H1 (cell line): Measurements from ENCODE around the gene DHX58. TPM values are rescaled to one million over a fixed set of nuclear protein-coding genes. Genes with fewer than 3 reads are reported as not detected.
A peak's percentile ranks its signal among the peaks of the same experiment; 100 is the strongest.

ENCODE experiments used
- CTCF ChIA-PET: fragments of 300-600 bp; sonication (Branson Sonifier 250); formaldehyde crosslinking; loops from one replicate; lab custom pipeline; 2021; ENCODE audit not compliant: partially characterized antibody; lab: Charles Lee
- POLR2A ChIA-PET: fragments of 300-600 bp; sonication (Branson Sonifier 250); formaldehyde crosslinking; loops from one replicate; lab custom pipeline; 2021; ENCODE audit warnings: inconsistent platforms; ENCODE audit not compliant: partially characterized antibody; lab: Charles Lee
- DNase-seq, 2 experiments: peaks; one replicate each; pipeline versions ENCODE4 v3.0.0 to v3.0.0-alpha.2; 2010 to 2022; ENCODE audit warnings: low spot score in 2 of 2, low read depth in 1 of 2, mixed read lengths in 1 of 2
- FAIRE-seq: peaks from 2 replicates; lab custom pipeline; 2011; peaks lifted over from hg19 to GRCh38; lab: Jason Lieb, UNC
- H2AFZ ChIP-seq: 2 replicates; pipeline ENCODE4 v1.8.1; 2012; ENCODE audit warnings: low read length, inconsistent platforms
- H2AK5ac ChIP-seq: 2 replicates; pipeline ENCODE4 v1.6.1; 2013; ENCODE audit warnings: low read depth, low read length
- H2BK120ac ChIP-seq: replicated peaks from 2 replicates; pipeline ENCODE3; 2013; ENCODE audit warnings: low read depth, low read length, inconsistent platforms
- H2BK12ac ChIP-seq: 2 replicates; pipeline ENCODE4 v1.6.1; 2013; ENCODE audit warnings: low read depth, low read length
- H2BK15ac ChIP-seq: 2 replicates; pipeline ENCODE4 v1.6.1; 2013; ENCODE audit warnings: low read length
- H2BK20ac ChIP-seq: 2 replicates; pipeline ENCODE4 v1.6.1; 2013; ENCODE audit warnings: low read length
- H2BK5ac ChIP-seq: 2 replicates; pipeline ENCODE4 v1.6.1; 2013; ENCODE audit warnings: low read depth, low read length
- H3K14ac ChIP-seq: 2 replicates; pipeline ENCODE4 v1.6.1; 2013; ENCODE audit warnings: inconsistent platforms; ENCODE audit not compliant: insufficient read length
- H3K18ac ChIP-seq: 2 replicates; pipeline ENCODE4 v1.6.1; 2013; ENCODE audit warnings: low read length; ENCODE audit errors: extremely low read depth
- H3K23ac ChIP-seq: 2 replicates; pipeline ENCODE4 v1.6.1; 2013; ENCODE audit warnings: inconsistent platforms; ENCODE audit not compliant: insufficient read length
- H3K23me2 ChIP-seq: 2 replicates; pipeline ENCODE4 v1.6.1; 2013; ENCODE audit warnings: low read depth, low read length
- H3K27ac ChIP-seq: 2 replicates; pipeline ENCODE4 v1.6.1; 2011; ENCODE audit warnings: low read depth, low read length, inconsistent platforms
- H3K27me3 ChIP-seq, 4 experiments: replicated peaks in 1 of 4; 1 replicate in 1 of 4; 2 replicates in 3 of 4; pipeline versions ENCODE4 v1.6.1 to v1.8.1; 2011 to 2013; ENCODE audit warnings: low read length in 3 of 4, mild to moderate bottlenecking in 3 of 4, inconsistent platforms in 2 of 4, mixed read lengths in 2 of 4, moderate library complexity in 1 of 4; ENCODE audit not compliant: control insufficient read depth in 3 of 4, insufficient read depth in 3 of 4; ENCODE audit errors: extremely low read depth in 1 of 4
- H3K36me3 ChIP-seq, 4 experiments: 2 replicates each; pipeline versions ENCODE4 v1.6.1 to v1.8.1; 2011 to 2013; ENCODE audit warnings: mild to moderate bottlenecking in 4 of 4, low read length in 3 of 4, moderate library complexity in 2 of 4, control low read depth in 1 of 4, inconsistent platforms in 1 of 4; ENCODE audit not compliant: insufficient read depth in 4 of 4, control insufficient read depth in 2 of 4
- H3K4ac ChIP-seq: replicated peaks from 2 replicates; pipeline ENCODE3; 2013; ENCODE audit warnings: low read length, low read depth, mixed read lengths, inconsistent platforms; ENCODE audit not compliant: insufficient read length
- H3K4me1 ChIP-seq, 4 experiments: replicated peaks in 1 of 4; 1 replicate in 1 of 4; 2 replicates in 3 of 4; pipeline versions ENCODE4 v1.6.1 to v1.8.1; 2011 to 2013; ENCODE audit warnings: low read length in 3 of 4, inconsistent platforms in 2 of 4, mixed read lengths in 1 of 4; ENCODE audit not compliant: insufficient read depth in 4 of 4, control insufficient read depth in 3 of 4
- H3K4me2 ChIP-seq, 2 experiments: 2 replicates each; pipeline versions ENCODE4 v1.6.1 to v1.8.1; 2011 to 2013; ENCODE audit warnings: low read depth in 2 of 2, low read length in 2 of 2, control low read depth in 1 of 2, inconsistent platforms in 1 of 2, mild to moderate bottlenecking in 1 of 2; ENCODE audit not compliant: insufficient read depth in 1 of 2
- H3K4me3 ChIP-seq, 4 experiments: fragments of 200-600, 300-600 bp in 1 of 4; sonication (generic), shearing (Covaris generic), sonication (Bioruptor Twin) in 1 of 4; 2 replicates each; pipeline versions ENCODE4 v1.5.1 to v1.8.1; 2011 to 2016; ENCODE audit warnings: low read length in 4 of 4, low read depth in 3 of 4, control low read depth in 2 of 4, inconsistent platforms in 2 of 4, mild to moderate bottlenecking in 2 of 4, mixed read lengths in 1 of 4, moderate library complexity in 1 of 4; ENCODE audit not compliant: insufficient read depth in 2 of 4; ENCODE audit errors: extremely low read depth in 1 of 4
- H3K56ac ChIP-seq: replicated peaks from 2 replicates; pipeline ENCODE3; 2013; ENCODE audit warnings: low read depth, mild to moderate bottlenecking, mixed read lengths, low read length, inconsistent platforms; ENCODE audit not compliant: insufficient read length
- H3K79me1 ChIP-seq: 2 replicates; pipeline ENCODE4 v1.6.1; 2013; ENCODE audit warnings: low read depth, low read length, control low read depth
- H3K79me2 ChIP-seq, 2 experiments: 2 replicates each; pipeline versions ENCODE4 v1.6.1 to v1.8.1; 2012 to 2013; ENCODE audit warnings: low read length in 2 of 2, mild to moderate bottlenecking in 2 of 2, inconsistent platforms in 1 of 2; ENCODE audit not compliant: insufficient read depth in 2 of 2, control insufficient read depth in 1 of 2
- H3K9ac ChIP-seq, 4 experiments: replicated peaks in 1 of 4; 1 replicate in 1 of 4; 2 replicates in 3 of 4; pipeline versions ENCODE4 v1.6.1 to v1.8.1; 2011 to 2013; ENCODE audit warnings: low read depth in 3 of 4, low read length in 3 of 4, control low read depth in 2 of 4, mild to moderate bottlenecking in 2 of 4, moderate library complexity in 2 of 4, inconsistent platforms in 1 of 4; ENCODE audit errors: extremely low read depth in 1 of 4
- H3K9me3 ChIP-seq, 2 experiments: 2 replicates each; pipeline versions ENCODE4 v1.6.1 to v1.8.1; 2012 to 2013; ENCODE audit warnings: mild to moderate bottlenecking in 2 of 2, moderate library complexity in 2 of 2, control low read depth in 1 of 2, inconsistent platforms in 1 of 2, low read depth in 1 of 2, low read length in 1 of 2, mixed read lengths in 1 of 2; ENCODE audit not compliant: insufficient read depth in 2 of 2
- H4K20me1 ChIP-seq, 2 experiments: replicated peaks in 1 of 2; 2 replicates each; pipeline versions ENCODE3 to v1.8.1; 2011 to 2013; ENCODE audit warnings: inconsistent platforms in 2 of 2, low read length in 2 of 2, mild to moderate bottlenecking in 1 of 2; ENCODE audit not compliant: insufficient read depth in 2 of 2, control insufficient read depth in 1 of 2
- H4K5ac ChIP-seq: 2 replicates; pipeline ENCODE4 v1.6.1; 2013; ENCODE audit warnings: low read length, low read depth, mixed read lengths, inconsistent platforms; ENCODE audit not compliant: insufficient read length
- H4K8ac ChIP-seq: 2 replicates; pipeline ENCODE4 v1.8.0; 2013; ENCODE audit warnings: mild to moderate bottlenecking, moderate library complexity, low read length, inconsistent platforms; ENCODE audit not compliant: insufficient read depth; ENCODE audit errors: extremely low read depth
- H4K91ac ChIP-seq: replicated peaks from 2 replicates; pipeline ENCODE3; 2013; ENCODE audit warnings: low read length, mixed read lengths, inconsistent platforms; ENCODE audit not compliant: insufficient read length
- CHD1 ChIP-seq: IDR thresholded peaks from 2 replicates; pipeline ENCODE4 v1.6.1; 2012; ENCODE audit warnings: low read depth, low read length, improper control_type of control experiment
- KDM4A ChIP-seq: IDR thresholded peaks from one replicate; pipeline ENCODE4 v1.7.1; 2012; ENCODE audit warnings: low read depth, mild to moderate bottlenecking, moderate library complexity, low read length, inconsistent platforms; ENCODE audit not compliant: severe bottlenecking
- SIN3A ChIP-seq, 2 experiments: IDR thresholded peaks in 1 of 2; conservative IDR thresholded peaks in 1 of 2; 2 replicates each; pipeline ENCODE4 v1.6.1; 2011 to 2012; ENCODE audit warnings: low read length in 2 of 2, improper control_type of control experiment in 1 of 2, low read depth in 1 of 2, mild to moderate bottlenecking in 1 of 2
- TCF12 ChIP-seq: IDR thresholded peaks from 2 replicates; pipeline ENCODE4 v1.6.1; 2011; ENCODE audit warnings: low read depth, mild to moderate bottlenecking, low read length
- WGBS, 2 experiments: shearing (Covaris generic) in 1 of 2; methylation state at CpG; one replicate each; pipeline versions ENCODE4 v1.1.6 to v1.1.7; 2013 to 2015; ENCODE audit warnings: low lambda C conversion rate in 2 of 2, mixed read lengths in 2 of 2, inconsistent platforms in 1 of 2, low coverage in 1 of 2, missing lambda C conversion rate in 1 of 2; ENCODE audit not compliant: insufficient replicate concordance in 2 of 2, insufficient coverage in 1 of 2, insufficient read length in 1 of 2; ENCODE audit errors: extremely low coverage in 1 of 2, missing lambda C conversion rate in 1 of 2; 5-methylcytosine and 5-hydroxymethylcytosine counted together
- polyA plus RNA-seq, 7 experiments: library from polyadenylated mRNA; depleted of rRNA in 3 of 7; stranded (reverse) in 5 of 7; unstranded in 2 of 7; fragments of >200 nt in 5 of 7; fragments of 200-250 nt in 2 of 7; gene quantifications; 1 replicate in 5 of 7; 2 replicates in 1 of 7; 4 replicates in 1 of 7; pipeline versions ENCODE4 v1.2.1 to v1.2.3, GENCODE V29; 2011 to 2013; ENCODE audit warnings: missing spikeins in 2 of 7, mixed read lengths in 2 of 7
- total RNA-seq: library from RNA; stranded (reverse); fragmentation: NEBNext Ultra II Directional; extraction: Animal tissue kit (Norgen Biotek cat#: 25700); gene quantifications from 2 replicates; pipeline ENCODE4 v1.2.1, GENCODE V29; 2021

The DHX58 gene
- total and polyA plus RNA-seq, 2 of the 8 experiments (the other 6 are each of a cell fraction or from before 2014, with no cell fraction given): 5.6 to 9.9 TPM

DNA sequence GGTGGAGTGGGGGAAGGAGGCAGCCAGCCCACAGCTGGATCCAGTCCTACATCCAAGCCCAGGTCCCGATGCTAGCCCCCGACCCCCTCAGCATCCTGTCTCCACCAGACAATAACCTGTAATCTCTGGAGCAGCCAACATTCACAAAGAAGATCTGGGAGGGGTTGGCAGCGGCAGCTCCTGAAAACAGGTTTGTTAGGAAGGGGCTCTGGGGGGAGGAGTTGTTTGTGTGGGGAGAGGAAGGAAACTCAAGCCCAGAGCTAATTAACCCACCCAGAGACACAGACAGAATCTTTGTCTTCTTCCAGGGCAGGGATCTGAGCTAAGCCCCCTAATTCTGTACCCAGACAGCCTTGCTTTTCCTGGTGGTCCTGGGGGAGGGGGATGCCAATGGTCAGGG lies 57.5 kb downstream of the DHX58 start:
- Histone ChIP-seq H3K4me2 (no peak overlapping the region; a peak in 1 of 4 replicates), H3K23ac (no peak overlapping the region), H2AFZ (no peak overlapping the region), H2BK12ac (0 out of 2 replicates have a peak overlapping the region, but pooled peaks have one; percentile 20), H3K18ac (no peak overlapping the region), H3K27me3 (peaks cover 0 to 3% (median 0%) of the 10 kb centered on the region in 4 experiments; a peak in 2 of 7 replicates), H2BK120ac (no peak overlapping the region), H3K9me3 (no peaks in the 10 kb centered on the region), H3K14ac (no peak overlapping the region), H3K56ac (no peak overlapping the region), H4K20me1 (no peaks in the 10 kb centered on the region), H3K36me3 (no peaks in the 10 kb centered on the region), H2BK15ac (no peak overlapping the region), H3K4me1 (peaks cover 0 to 26% (median 14%) of the 10 kb centered on the region in 4 experiments; a peak in 6 of 7 replicates), H2AK5ac (no peak overlapping the region), H3K79me2 (no peaks in the 10 kb centered on the region), H4K8ac (no peak overlapping the region), H3K79me1 (no peaks in the 10 kb centered on the region), H3K4ac (no peak overlapping the region), H2BK20ac (0 out of 2 replicates have a peak overlapping the region, but pooled peaks have one; percentile 56), H3K23me2 (peaks cover 5% of the 10 kb centered on the region; the same call in 1 of the 2 replicates), H2BK5ac (no peak overlapping the region), H4K91ac (no peak overlapping the region), H3K9ac (no peak overlapping the region), H4K5ac (no peak overlapping the region), H3K27ac (no peak overlapping the region), H3K4me3 (no peak overlapping the region)
- ChIA-PET CTCF (interaction anchor here (0.7 to 17.0 kb wide), 14 partner anchors 9 to 126 kb away, joined by 3 to 381 read pairs (median 6); partner anchors contain the start of genes DHX58, HSPB9, KAT2A and KCNH4), POLR2A (interaction anchor here (0.8 to 1.3 kb wide), 4 partner anchors 11 to 41 kb away, joined by 3 to 4 read pairs (median 4); no protein-coding TSS in a partner anchor)
- TF ChIP-seq SIN3A (conservative IDR thresholded peaks at IDR 0.05 in 1 of 2, IDR thresholded peaks at IDR 0.05 in 1 of 2; ENCODE audit: low read depth in 1 of 2, low read length in 2 of 2) (no peak), CHD1 (no peak), TCF12 (0 out of 2 replicates have a peak, but pooled peaks have one; percentile 33), KDM4A (no peak)
- 27% methylated on average over 2 of the region's 3 CpGs; no CpG with 5 or more reads in 1 of the 2 experiments for WGBS, 2 experiments
- FAIRE-seq (no peak), DNase-seq (no peak)
